HEK293 (cell line): Measurements from ENCODE around the gene FLRT1.

ENCODE experiments used
- CTCF ChIP-seq: fragments of 450-650 bp; formaldehyde crosslinking; IDR thresholded peaks from 2 replicates; pipeline ENCODE4 v1.5.1; 2016; ENCODE audit warnings: missing biosample characterization, missing genetic modification characterization
- OSR2 ChIP-seq: fragments of 450-650 bp; formaldehyde crosslinking; IDR thresholded peaks from 2 replicates; pipeline ENCODE4 v1.5.1; 2016; ENCODE audit warnings: missing biosample characterization, missing genetic modification characterization
- SETDB1 ChIP-seq: IDR thresholded peaks from one replicate; pipeline ENCODE4 v1.6.1; 2017; ENCODE audit warnings: mild to moderate bottlenecking, low read length, moderate library complexity, mixed read lengths; ENCODE audit not compliant: insufficient read length
- ZNF600 ChIP-seq: fragments of 450-650 bp; formaldehyde crosslinking; IDR thresholded peaks from 2 replicates; pipeline ENCODE4 v1.5.1; 2016; ENCODE audit warnings: missing biosample characterization, missing genetic modification characterization
- TF ChIP-seq, protein P1 (sequence below): fragments of 450-650 bp; IDR thresholded peaks from 2 replicates; pipeline ENCODE4 v1.5.1; 2018; ENCODE audit warnings: missing biosample characterization, mild to moderate bottlenecking, missing genetic modification characterization

DNA sequence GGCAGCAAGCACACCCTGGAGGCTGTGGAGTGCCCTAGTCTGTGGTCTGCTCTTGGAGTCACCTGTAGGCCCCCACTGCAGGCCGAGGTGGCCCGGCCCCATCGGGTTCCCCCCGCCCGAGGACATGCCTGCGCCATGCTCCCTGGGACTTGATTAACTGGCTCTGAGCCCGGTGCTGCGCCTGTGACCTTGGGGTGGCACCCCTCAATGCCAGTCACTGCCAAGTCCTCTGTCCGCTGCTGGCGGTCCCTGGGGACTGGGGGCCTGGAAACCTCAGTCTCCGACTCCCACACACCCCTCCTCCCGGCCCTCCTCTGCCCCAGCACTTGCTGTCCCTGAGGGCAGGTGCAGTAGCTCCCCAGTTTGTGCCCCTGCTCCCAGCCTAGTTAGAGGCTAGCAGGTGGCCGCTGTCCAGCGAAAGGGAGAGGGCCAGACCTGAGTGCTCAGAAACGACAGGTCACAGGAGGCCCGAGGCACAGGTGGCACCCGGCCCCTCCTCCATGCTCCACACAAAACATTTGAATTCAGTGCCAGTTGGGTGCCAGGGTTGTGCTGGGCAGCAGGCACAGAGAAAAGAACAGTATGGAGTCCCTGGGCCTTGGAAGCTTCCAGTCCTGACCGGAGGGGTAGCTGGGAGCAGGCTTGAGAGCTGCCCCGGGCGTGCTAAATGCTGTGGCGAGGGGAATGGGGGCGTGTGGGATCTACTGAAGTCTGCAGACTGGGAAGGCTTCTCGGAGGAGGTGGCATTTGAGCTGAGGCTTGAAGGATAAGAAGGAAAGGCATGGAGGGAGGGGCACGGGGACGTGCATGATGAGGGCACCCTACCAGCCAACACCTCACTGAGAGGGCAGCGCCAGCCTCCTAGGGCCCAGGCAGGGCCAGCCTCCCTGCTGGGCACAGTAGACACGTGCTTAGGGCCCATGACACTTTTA, 16.4 kb upstream of the FLRT1 start:
- TF ChIP-seq ZNF600 = no peak
- TF ChIP-seq, protein P1, sequence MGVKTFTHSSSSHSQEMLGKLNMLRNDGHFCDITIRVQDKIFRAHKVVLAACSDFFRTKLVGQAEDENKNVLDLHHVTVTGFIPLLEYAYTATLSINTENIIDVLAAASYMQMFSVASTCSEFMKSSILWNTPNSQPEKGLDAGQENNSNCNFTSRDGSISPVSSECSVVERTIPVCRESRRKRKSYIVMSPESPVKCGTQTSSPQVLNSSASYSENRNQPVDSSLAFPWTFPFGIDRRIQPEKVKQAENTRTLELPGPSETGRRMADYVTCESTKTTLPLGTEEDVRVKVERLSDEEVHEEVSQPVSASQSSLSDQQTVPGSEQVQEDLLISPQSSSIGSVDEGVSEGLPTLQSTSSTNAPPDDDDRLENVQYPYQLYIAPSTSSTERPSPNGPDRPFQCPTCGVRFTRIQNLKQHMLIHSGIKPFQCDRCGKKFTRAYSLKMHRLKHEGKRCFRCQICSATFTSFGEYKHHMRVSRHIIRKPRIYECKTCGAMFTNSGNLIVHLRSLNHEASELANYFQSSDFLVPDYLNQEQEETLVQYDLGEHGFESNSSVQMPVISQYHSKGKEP (tag by site-specific recombination) = no peak
- TF ChIP-seq SETDB1 = no peak
- no peak for TF ChIP-seq CTCF (tag by site-specific recombination)
- no peak for TF ChIP-seq OSR2 (tag by site-specific recombination)
